Astrocyte of the spinal cord (primary cell): ENCODE data around the gene NT5C3A.
"Not testable (repeated sequence)": the region's sequence is repeated elsewhere in the genome, so short reads cannot be mapped to it uniquely, and the experiment has no call there.

Experiments used
- DNase-seq: peaks from one replicate; pipeline ENCODE4 v3.0.0; 2011; ENCODE audit warnings: low read depth, low spot score
- H3K4me3 ChIP-seq: 2 replicates; pipeline ENCODE4 v1.5.1; 2011; ENCODE audit warnings: low read depth, mild to moderate bottlenecking, low read length, moderate library complexity
- CTCF ChIP-seq: IDR thresholded peaks from 2 replicates; pipeline ENCODE4 v1.5.1; 2012; ENCODE audit warnings: low read depth, mild to moderate bottlenecking, low read length, inconsistent platforms
- in situ Hi-C: cut with HindIII; loops from 2 replicates; pipeline ENCODE4 v1.10.0; 2017; ENCODE audit warnings: low sequenced_read_pairs

Gene NT5C3A

GRCh38 chr7:33107136-33108066, 44.8 kb upstream of the NT5C3A start:
- H3K4me3 ChIP-seq: peak overlapping the region; percentile 79
- peak; percentile 58 for DNase-seq
- in situ Hi-C loops: no loop called here
- peak; percentile 45 for TF ChIP-seq CTCF

- in situ Hi-C loops: no loop called here
- DNase-seq: no peak
- TF ChIP-seq CTCF: no peak
These were observed 39.3 kb upstream of the NT5C3A start for GRCh38 chr7:33101906-33102305.

GRCh38 chr7:33100770-33101169, 38.2 kb upstream of the NT5C3A start:
- no peak overlapping the region for H3K4me3 ChIP-seq
- in situ Hi-C loops: no loop called here
- no peak for TF ChIP-seq CTCF
- DNase-seq: no peak

More at GRCh38 chr7:33101906-33102305, 39.3 kb upstream of the NT5C3A start:
- H3K4me3 ChIP-seq: no peak overlapping the region

- no peak overlapping the region for H3K4me3 ChIP-seq
- in situ Hi-C loops: no loop called here
- no peak for TF ChIP-seq CTCF
- no peak for DNase-seq
These were observed 36.8 kb upstream of the NT5C3A start for GRCh38 chr7:33099154-33099940.

DNA sequence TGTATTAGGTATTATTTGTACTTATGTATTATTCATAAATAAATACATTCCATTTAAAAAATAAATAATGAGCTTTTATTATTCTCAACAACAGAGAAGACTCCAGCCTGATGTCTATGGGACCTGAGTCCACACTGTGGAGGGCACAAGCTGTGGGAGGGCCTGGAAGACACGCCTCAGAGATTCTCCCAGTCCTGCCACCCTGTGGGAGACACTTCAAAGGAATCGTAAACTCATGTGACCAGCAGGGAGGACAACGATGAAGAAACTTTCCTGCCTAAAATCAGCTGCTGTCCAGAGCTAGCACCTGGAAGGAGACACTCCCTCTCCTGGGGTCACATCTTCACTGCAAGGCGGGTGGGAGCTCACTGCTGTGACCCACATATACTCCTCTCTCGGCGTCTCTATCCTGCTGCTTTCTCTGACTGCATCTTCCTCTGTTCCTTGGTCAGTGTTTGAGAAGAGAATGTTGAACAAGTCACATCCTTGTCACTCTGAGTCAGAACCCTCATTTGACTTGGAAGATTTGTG, 32.2 kb upstream of the NT5C3A start:
- in situ Hi-C loops, DNase-seq, H3K4me3 ChIP-seq: not testable (repeated sequence)

DNA sequence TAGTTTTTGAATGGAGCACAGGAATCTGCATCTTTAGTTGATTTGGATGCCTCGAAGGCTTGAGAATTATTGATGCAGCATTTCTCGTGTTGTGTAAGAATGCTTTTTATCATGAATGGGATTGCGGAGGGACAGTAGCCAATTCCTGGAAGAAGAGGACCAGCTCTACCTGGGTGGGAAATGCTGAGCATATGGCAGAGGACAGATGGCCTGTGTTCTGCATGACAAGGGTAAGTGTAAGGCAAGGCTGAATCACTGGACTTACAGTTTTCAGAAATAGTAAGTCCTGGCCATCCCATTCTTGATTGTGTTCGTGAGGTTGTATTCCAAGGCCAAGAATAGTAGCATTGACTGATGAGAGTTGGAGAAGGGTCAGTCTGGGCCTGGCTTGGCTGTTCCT, 30.7 kb upstream of the NT5C3A start:
- no peak for TF ChIP-seq CTCF
- no peak overlapping the region for H3K4me3 ChIP-seq
- no peak for DNase-seq
- in situ Hi-C loops: no loop called here
